Posterior cingulate gyrus (tissue), 11 donors: ENCODE results near the gene ARL15.
A peak's percentile ranks its signal among the peaks of the same experiment; 100 is the strongest.
"Not testable (repeated sequence)": the region's sequence is repeated elsewhere in the genome, so short reads cannot be mapped to it uniquely, and the experiment has no call there.

ENCODE experiments used
- DNase-seq, 10 donors: peaks; one replicate each; pipeline versions ENCODE4 v3.0.0 to v3.0.0-alpha.2; 2020 to 2021; ENCODE audit warnings: mixed read lengths in 3 of 10
- intact Hi-C: fragments of 100-400 bp; cut with DNase I; formaldehyde crosslinking; loops from one replicate; pipeline ENCODE4 v1.15.1; 2023

The ARL15 gene

GRCh38 chr5:54310433-54311175, at the start of gene ARL15:
TSS of gene ARL15 (minus strand) at chr5:54310573.
- intact Hi-C loops, result loop anchor here (10.0 kb wide), 2 partner anchors 66 to 114 kb away; no protein-coding TSS in a partner anchor
- peak; percentile 97 to 100 (median 99) for DNase-seq

GRCh38 chr5:54360089-54360488, 49.7 kb upstream of the ARL15 start:
- DNase-seq, result no peak

GRCh38 chr5:54357408-54358058, 47.2 kb upstream of the ARL15 start:
- intact Hi-C loops, result no loop called here
- DNase-seq, result no peak

More at GRCh38 chr5:54360089-54360488, 49.7 kb upstream of the ARL15 start:
- intact Hi-C loops, result no loop called here

GRCh38 chr5:54353933-54354564, 43.7 kb upstream of the ARL15 start:
- DNase-seq, intact Hi-C loops: not testable (repeated sequence)

GRCh38 chr5:54352580-54352979, 42.2 kb upstream of the ARL15 start:
- intact Hi-C loops, DNase-seq: not testable (repeated sequence)

- no peak for DNase-seq
- intact Hi-C loops, result no loop called here
These were observed 37.0 kb upstream of the ARL15 start for GRCh38 chr5:54347221-54347865.

GRCh38 chr5:54344653-54345052, 34.3 kb upstream of the ARL15 start:
- intact Hi-C loops, result no loop called here
- DNase-seq, result no peak

GRCh38 chr5:54341971-54342370, 31.6 kb upstream of the ARL15 start:
- no peak for DNase-seq
- intact Hi-C loops, result no loop called here

- intact Hi-C loops, result no loop called here
- no peak for DNase-seq
These were observed 27.1 kb upstream of the ARL15 start for GRCh38 chr5:54337523-54337922.

GRCh38 chr5:54332720-54333119, 22.3 kb upstream of the ARL15 start:
- intact Hi-C loops, result no loop called here
- DNase-seq, result no peak

GRCh38 chr5:54329731-54330709, 19.6 kb upstream of the ARL15 start:
- DNase-seq, result no peak
- intact Hi-C loops, result no loop called here

- intact Hi-C loops, result no loop called here
- DNase-seq, result no peak
These were observed 16.4 kb upstream of the ARL15 start for GRCh38 chr5:54326662-54327270.

- intact Hi-C loops, result no loop called here
- no peak for DNase-seq
These were observed 15.4 kb upstream of the ARL15 start for GRCh38 chr5:54325610-54326311.

GRCh38 chr5:54325272-54325609, 14.9 kb upstream of the ARL15 start:
- no peak for DNase-seq
- intact Hi-C loops, result no loop called here

- no peak for DNase-seq
- intact Hi-C loops, result no loop called here
These were observed 14.4 kb upstream of the ARL15 start for GRCh38 chr5:54324651-54325271.

- intact Hi-C loops, result no loop called here
- DNase-seq, result no peak
These were observed 13.1 kb upstream of the ARL15 start for GRCh38 chr5:54323495-54323894.

GRCh38 chr5:54320256-54320655, 9.9 kb upstream of the ARL15 start:
- intact Hi-C loops, result no loop called here
- no peak for DNase-seq

- intact Hi-C loops, result loop anchor here (10.0 kb wide), 2 partner anchors 73 to 107 kb away; no protein-coding TSS in a partner anchor
- no peak for DNase-seq
These were observed 7.3 kb upstream of the ARL15 start for GRCh38 chr5:54317511-54318260.
